Measurements from ENCODE around the gene TTBK1. TPM values are rescaled to one million over a fixed set of nuclear protein-coding genes. Genes with fewer than 3 reads are reported as not detected.

The TTBK1 gene
- total RNA-seq, 2 donors from 2014 or later: 0.48 to 1.0 TPM

GRCh38 chr6:43313813-43314212 is 70.5 kb downstream of the TTBK1 start:
- Histone ChIP-seq H3K4me3 (no peak overlapping the region), H3K4me1 (no peaks in the 10 kb centered on the region)
- intact Hi-C loops (cut with DNase I): no loop called here

GRCh38 chr6:43318011-43318410 is 74.7 kb downstream of the TTBK1 start:
- no peaks in the 10 kb centered on the region for H3K9me3 ChIP-seq
- no peak for DNase-seq
- no peak overlapping the region for H3K9ac ChIP-seq (ENCODE audit: low read depth in 2 of 2, low read length in 2 of 2)
- H3K27ac ChIP-seq: no peak overlapping the region
- H3K4me1 ChIP-seq: no peaks in the 10 kb centered on the region
- no peaks in the 10 kb centered on the region for H3K36me3 ChIP-seq
- no peaks in the 10 kb centered on the region for H3K27me3 ChIP-seq
- no peak overlapping the region for H3K4me3 ChIP-seq
- no peak for TF ChIP-seq CTCF (IDR thresholded peaks at IDR 0.05)
- intact Hi-C loops (cut with DNase I): no loop called here

More at GRCh38 chr6:43313813-43314212, 70.5 kb downstream of the TTBK1 start:
- H3K9me3 ChIP-seq: no peaks in the 10 kb centered on the region
- no peak for DNase-seq
- no peak overlapping the region for H3K9ac ChIP-seq (ENCODE audit: low read depth in 2 of 2, low read length in 2 of 2)
- H3K27me3 ChIP-seq: no peaks in the 10 kb centered on the region
- H3K36me3 ChIP-seq: no peaks in the 10 kb centered on the region
- H3K27ac ChIP-seq: no peak overlapping the region
- no peak for TF ChIP-seq CTCF (IDR thresholded peaks at IDR 0.05)

- Histone ChIP-seq H3K9me3 (no peaks in the 10 kb centered on the region), H3K4me1 (no peaks in the 10 kb centered on the region), H3K27me3 (no peaks in the 10 kb centered on the region), H3K9ac (ENCODE audit: low read depth in 2 of 2, low read length in 2 of 2) (no peak overlapping the region), H3K27ac (no peak overlapping the region), H3K4me3 (no peak overlapping the region), H3K36me3 (no peaks in the 10 kb centered on the region)
- no peak for TF ChIP-seq CTCF (IDR thresholded peaks at IDR 0.05)
- no peak for DNase-seq
- intact Hi-C loops (cut with DNase I): no loop called here
These were observed 82.6 kb downstream of the TTBK1 start for GRCh38 chr6:43325876-43326275.

GRCh38 chr6:43328528-43328927 is 85.2 kb downstream of the TTBK1 start:
- Histone ChIP-seq H3K4me3 (no peak overlapping the region), H3K36me3 (no peaks in the 10 kb centered on the region), H3K27me3 (no peaks in the 10 kb centered on the region), H3K27ac (no peak overlapping the region), H3K9me3 (no peaks in the 10 kb centered on the region), H3K4me1 (no peaks in the 10 kb centered on the region), H3K9ac (ENCODE audit: low read depth in 2 of 2, low read length in 2 of 2) (no peak overlapping the region)
- DNase-seq: no peak
- no peak for TF ChIP-seq CTCF (IDR thresholded peaks at IDR 0.05)
- intact Hi-C loops (cut with DNase I): no loop called here

- Histone ChIP-seq H3K27me3 (no peaks in the 10 kb centered on the region), H3K27ac (no peak overlapping the region), H3K9me3 (no peaks in the 10 kb centered on the region), H3K9ac (ENCODE audit: low read depth in 2 of 2, low read length in 2 of 2) (no peak overlapping the region), H3K4me3 (no peak overlapping the region), H3K36me3 (no peaks in the 10 kb centered on the region), H3K4me1 (no peaks in the 10 kb centered on the region)
- no peak for DNase-seq
- intact Hi-C loops (cut with DNase I): no loop called here
- TF ChIP-seq CTCF (IDR thresholded peaks at IDR 0.05): no peak
These were observed 88.2 kb downstream of the TTBK1 start for GRCh38 chr6:43331470-43331869.

- Histone ChIP-seq H3K9me3 (no peaks in the 10 kb centered on the region), H3K4me1 (no peaks in the 10 kb centered on the region), H3K9ac (ENCODE audit: low read depth in 2 of 2, low read length in 2 of 2) (no peak overlapping the region), H3K27ac (no peak overlapping the region), H3K27me3 (no peaks in the 10 kb centered on the region), H3K36me3 (no peaks in the 10 kb centered on the region), H3K4me3 (no peak overlapping the region)
- intact Hi-C loops (cut with DNase I): no loop called here
- no peak for DNase-seq
- TF ChIP-seq CTCF (IDR thresholded peaks at IDR 0.05): no peak
These were observed 88.6 kb downstream of the TTBK1 start for GRCh38 chr6:43331891-43332290.

Data from colonic mucosa (tissue), 4 donors.